OCI-LY7 (cell line): ENCODE results near the gene GEMIN2.

Experiments used
- EZH2phosphoT487 ChIP-seq: fragments of 200-600 bp; sonication (generic); IDR thresholded peaks from 2 replicates; pipeline ENCODE4 v1.6.1; 2018; ENCODE audit warnings: low read depth, borderline replicate concordance, mild to moderate bottlenecking, mixed run types, antibody characterized with exemption, low read length, moderate library complexity, mixed read lengths
- TF ChIP-seq, protein P1 (sequence below): fragments of 200-600 bp; sonication (generic); conservative IDR thresholded peaks from 2 replicates; pipeline ENCODE4 v1.5.1; 2014; ENCODE audit warnings: mild to moderate bottlenecking, antibody characterized with exemption, low read length, moderate library complexity, mixed read lengths

DNA sequence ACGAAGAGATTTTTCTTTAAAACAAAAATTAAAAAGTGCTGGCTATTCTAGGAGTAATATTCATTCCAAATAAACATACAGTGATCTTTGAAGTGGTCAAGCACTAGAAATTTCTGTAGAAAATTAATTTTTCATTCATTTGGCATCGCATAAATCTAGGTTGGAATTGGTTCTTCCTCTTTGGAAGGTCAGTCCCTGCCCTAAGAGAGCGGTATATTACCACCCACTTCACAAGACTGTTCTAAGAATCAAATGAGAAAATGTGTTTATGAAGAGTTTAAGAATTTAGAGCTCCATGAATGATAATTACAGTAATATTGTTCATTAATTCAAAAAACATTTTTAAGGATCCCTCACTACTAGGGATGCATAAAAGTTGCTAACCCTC lies 444 bp upstream of the GEMIN2 start:
- TF ChIP-seq, protein P1, sequence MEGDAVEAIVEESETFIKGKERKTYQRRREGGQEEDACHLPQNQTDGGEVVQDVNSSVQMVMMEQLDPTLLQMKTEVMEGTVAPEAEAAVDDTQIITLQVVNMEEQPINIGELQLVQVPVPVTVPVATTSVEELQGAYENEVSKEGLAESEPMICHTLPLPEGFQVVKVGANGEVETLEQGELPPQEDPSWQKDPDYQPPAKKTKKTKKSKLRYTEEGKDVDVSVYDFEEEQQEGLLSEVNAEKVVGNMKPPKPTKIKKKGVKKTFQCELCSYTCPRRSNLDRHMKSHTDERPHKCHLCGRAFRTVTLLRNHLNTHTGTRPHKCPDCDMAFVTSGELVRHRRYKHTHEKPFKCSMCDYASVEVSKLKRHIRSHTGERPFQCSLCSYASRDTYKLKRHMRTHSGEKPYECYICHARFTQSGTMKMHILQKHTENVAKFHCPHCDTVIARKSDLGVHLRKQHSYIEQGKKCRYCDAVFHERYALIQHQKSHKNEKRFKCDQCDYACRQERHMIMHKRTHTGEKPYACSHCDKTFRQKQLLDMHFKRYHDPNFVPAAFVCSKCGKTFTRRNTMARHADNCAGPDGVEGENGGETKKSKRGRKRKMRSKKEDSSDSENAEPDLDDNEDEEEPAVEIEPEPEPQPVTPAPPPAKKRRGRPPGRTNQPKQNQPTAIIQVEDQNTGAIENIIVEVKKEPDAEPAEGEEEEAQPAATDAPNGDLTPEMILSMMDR, result no peak
- TF ChIP-seq EZH2phosphoT487, result no peak
